OCI-LY1 (cell line): Measurements from ENCODE around the gene UGT3A2.

ENCODE experiments used
- H2AFZ ChIP-seq: fragments of 200-600 bp; sonication (generic), shearing (Covaris generic); 2 replicates; pipeline ENCODE4 v1.6.0; 2014; ENCODE audit warnings: antibody characterized with exemption, mild to moderate bottlenecking, low read length
- H3F3A ChIP-seq: fragments of 200-600 bp; sonication (generic), shearing (Covaris generic); 2 replicates; pipeline ENCODE4 v1.6.0; 2014; ENCODE audit warnings: mild to moderate bottlenecking, antibody characterized with exemption, low read length, moderate library complexity; ENCODE audit not compliant: insufficient read depth
- H3K27ac ChIP-seq: fragments of 200-600 bp; sonication (generic); 2 replicates; pipeline ENCODE4 v1.5.1; 2014; ENCODE audit warnings: low read length, mixed run types, mild to moderate bottlenecking, low read depth; ENCODE audit not compliant: poor library complexity, severe bottlenecking
- H3K27me3 ChIP-seq: fragments of 200-600 bp; sonication (generic); 2 replicates; pipeline ENCODE4 v1.6.0; 2014; ENCODE audit warnings: antibody characterized with exemption, mild to moderate bottlenecking, low read length, moderate library complexity; ENCODE audit not compliant: insufficient read depth
- H3K36me3 ChIP-seq: fragments of 200-600 bp; sonication (generic); 2 replicates; pipeline ENCODE4 v1.6.1; 2014; ENCODE audit warnings: mild to moderate bottlenecking, antibody characterized with exemption, low read length, moderate library complexity, mixed read lengths; ENCODE audit not compliant: insufficient read depth
- H3K4me1 ChIP-seq: fragments of 200-600 bp; sonication (generic); 2 replicates; pipeline ENCODE4 v1.5.1; 2014; ENCODE audit warnings: mild to moderate bottlenecking, low read length, moderate library complexity; ENCODE audit not compliant: insufficient read depth, severe bottlenecking
- H3K4me2 ChIP-seq: fragments of 200-600 bp; sonication (generic), shearing (Covaris generic); 2 replicates; pipeline ENCODE4 v1.6.1; 2014; ENCODE audit warnings: low read length
- H3K4me3 ChIP-seq: fragments of 200-600 bp; sonication (generic); 2 replicates; pipeline ENCODE4 v1.5.1; 2014; ENCODE audit warnings: low read length, low read depth, mild to moderate bottlenecking, mixed read lengths; ENCODE audit not compliant: poor library complexity, severe bottlenecking
- H3K79me2 ChIP-seq: fragments of 200-600 bp; shearing (Covaris generic); 2 replicates; pipeline ENCODE4 v1.6.1; 2016; ENCODE audit warnings: mixed run types, low read length, mixed read lengths; ENCODE audit not compliant: insufficient read depth
- H3K9ac ChIP-seq: fragments of 200-600 bp; sonication (generic), shearing (Covaris generic); 2 replicates; pipeline ENCODE4 v1.6.1; 2014; ENCODE audit warnings: mild to moderate bottlenecking, low read length, mixed read lengths
- H3K9me2 ChIP-seq: fragments of 200-600 bp; sonication (generic), shearing (Covaris generic); 2 replicates; pipeline ENCODE4 v1.6.1; 2014; ENCODE audit warnings: low read depth, mild to moderate bottlenecking, low read length, mixed read lengths
- H3K9me3 ChIP-seq: fragments of 200-600 bp; shearing (Covaris generic); 2 replicates; pipeline ENCODE4 v1.6.1; 2014; ENCODE audit warnings: low read length, mixed read lengths
- H4K20me1 ChIP-seq: fragments of 200-600 bp; sonication (generic), shearing (Covaris generic); 2 replicates; pipeline ENCODE4 v1.6.0; 2016; ENCODE audit warnings: mild to moderate bottlenecking, low read length; ENCODE audit not compliant: insufficient read depth
- CTCF ChIP-seq: fragments of 200-600 bp; sonication (generic), shearing (Covaris generic); IDR thresholded peaks from 2 replicates; pipeline ENCODE4 v1.5.1; 2017; ENCODE audit warnings: mild to moderate bottlenecking, antibody characterized with exemption, low read length, moderate library complexity, mixed read lengths
- EZH2 ChIP-seq: fragments of 200-600 bp; sonication (generic), shearing (Covaris generic); IDR thresholded peaks from 2 replicates; pipeline ENCODE4 v1.8.0; 2017; ENCODE audit warnings: borderline replicate concordance, mixed run types, mild to moderate bottlenecking, antibody characterized with exemption, low read length, moderate library complexity, mixed read lengths

UGT3A2 gene

GRCh38 chr5:36017004-36017403 is 49.7 kb downstream of the UGT3A2 start:
- no peaks in the 10 kb centered on the region for H3K36me3 ChIP-seq
- H3K79me2 ChIP-seq, result no peaks in the 10 kb centered on the region
- H3F3A ChIP-seq, result no peaks in the 10 kb centered on the region
- no peak overlapping the region for H3K4me2 ChIP-seq
- no peak overlapping the region for H3K27ac ChIP-seq
- TF ChIP-seq CTCF, result no peak
- no peak for TF ChIP-seq EZH2
- no peaks in the 10 kb centered on the region for H4K20me1 ChIP-seq
- no peak overlapping the region for H2AFZ ChIP-seq
- H3K4me3 ChIP-seq, result no peak overlapping the region
- H3K27me3 ChIP-seq, result no peaks in the 10 kb centered on the region
- H3K9me3 ChIP-seq, result 0 out of 2 replicates have a peak, but pooled peaks cover 9% of the 10 kb centered on the region
- no peaks in the 10 kb centered on the region for H3K4me1 ChIP-seq
- no peaks in the 10 kb centered on the region for H3K9me2 ChIP-seq
- no peak overlapping the region for H3K9ac ChIP-seq

- Histone ChIP-seq H3K4me2 (no peak overlapping the region), H2AFZ (no peak overlapping the region)
Observed at GRCh38 chr5:36013182-36013581, 53.5 kb downstream of the UGT3A2 start.

GRCh38 chr5:36009698-36010097 is 57.0 kb downstream of the UGT3A2 start:
- Histone ChIP-seq H3F3A (no peaks in the 10 kb centered on the region), H4K20me1 (no peaks in the 10 kb centered on the region), H3K9me2 (no peaks in the 10 kb centered on the region), H3K27ac (no peak overlapping the region), H3K9ac (no peak overlapping the region), H3K4me3 (no peak overlapping the region), H3K27me3 (no peaks in the 10 kb centered on the region), H2AFZ (no peak overlapping the region), H3K79me2 (no peaks in the 10 kb centered on the region), H3K36me3 (no peaks in the 10 kb centered on the region), H3K4me1 (no peaks in the 10 kb centered on the region), H3K4me2 (no peak overlapping the region), H3K9me3 (0 out of 2 replicates have a peak, but pooled peaks cover 9% of the 10 kb centered on the region)
- no peak for TF ChIP-seq CTCF

More at GRCh38 chr5:36013182-36013581, 53.5 kb downstream of the UGT3A2 start:
- no peaks in the 10 kb centered on the region for H3K79me2 ChIP-seq
- no peaks in the 10 kb centered on the region for H3F3A ChIP-seq
- H3K9me2 ChIP-seq, result no peaks in the 10 kb centered on the region
- no peak for TF ChIP-seq CTCF
- TF ChIP-seq EZH2, result no peak
- H3K27me3 ChIP-seq, result no peaks in the 10 kb centered on the region
- no peaks in the 10 kb centered on the region for H4K20me1 ChIP-seq
- no peaks in the 10 kb centered on the region for H3K36me3 ChIP-seq
- H3K4me1 ChIP-seq, result no peaks in the 10 kb centered on the region
- no peak overlapping the region for H3K27ac ChIP-seq
- no peak overlapping the region for H3K9ac ChIP-seq
- no peak overlapping the region for H3K4me3 ChIP-seq
- 0 out of 2 replicates have a peak, but pooled peaks cover 9% of the 10 kb centered on the region for H3K9me3 ChIP-seq
